Spleen (tissue), 7 donors: ENCODE measurements around the gene IL12RB2.

Experiments
- POLR2AphosphoS5 ChIP-seq, 3 donors: sonication (generic); formaldehyde crosslinking; IDR thresholded peaks; one replicate each; pipeline ENCODE4 v1.5.1; 2017; ENCODE audit warnings: antibody characterized with exemption in 3 of 3
- TF ChIP-seq, protein P1 (sequence below), 11 experiments: fragments of 200-600 bp in 7 of 11; fragments of 450-650 bp in 4 of 11; sonication (generic) in 4 of 11; IDR thresholded peaks in 8 of 11; conservative IDR thresholded peaks in 3 of 11; 1 replicate in 7 of 11; 2 replicates in 4 of 11; pipeline versions ENCODE4 v1.4.0 to v1.8.0; 2016 to 2021; ENCODE audit warnings: antibody characterized with exemption in 11 of 11, inconsistent platforms in 4 of 11, mild to moderate bottlenecking in 1 of 11
- donor health status: DM: no; HTN: no; CAD: no; lungs with moderate emphysema.
- donor health status: DM: no; HTN: no; CAD: no.
- donor health status: DM: no; HTN: no; CAD: no.

DNA sequence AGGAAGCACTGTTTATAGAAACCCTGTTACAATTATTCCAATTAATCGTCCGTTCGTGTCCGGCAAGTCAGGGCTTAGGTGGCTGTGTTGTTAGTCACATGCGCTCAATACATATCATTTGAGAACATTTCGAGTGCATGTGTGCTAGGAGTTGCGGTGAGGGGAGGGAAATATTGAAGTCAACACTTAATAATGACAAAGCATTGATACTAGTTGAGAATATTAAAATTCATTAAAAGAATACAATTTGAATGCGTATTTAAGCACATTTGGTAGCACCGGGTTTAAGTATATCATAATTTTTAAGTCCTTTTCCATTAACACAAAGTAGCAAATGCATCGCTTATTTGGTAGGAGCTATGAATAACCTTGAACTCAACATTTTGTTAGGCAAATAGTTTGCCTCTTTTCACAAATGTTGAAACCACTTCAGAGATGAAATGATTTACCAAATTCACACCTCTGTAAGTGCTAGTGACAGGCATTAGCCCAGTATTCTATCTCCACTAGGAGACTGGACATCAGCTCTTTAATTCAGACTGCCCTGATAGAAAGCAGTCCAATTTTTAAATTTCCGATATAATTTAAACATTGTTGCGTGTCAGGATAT lies 123.6 kb downstream of the IL12RB2 start:
- TF ChIP-seq, protein P1, sequence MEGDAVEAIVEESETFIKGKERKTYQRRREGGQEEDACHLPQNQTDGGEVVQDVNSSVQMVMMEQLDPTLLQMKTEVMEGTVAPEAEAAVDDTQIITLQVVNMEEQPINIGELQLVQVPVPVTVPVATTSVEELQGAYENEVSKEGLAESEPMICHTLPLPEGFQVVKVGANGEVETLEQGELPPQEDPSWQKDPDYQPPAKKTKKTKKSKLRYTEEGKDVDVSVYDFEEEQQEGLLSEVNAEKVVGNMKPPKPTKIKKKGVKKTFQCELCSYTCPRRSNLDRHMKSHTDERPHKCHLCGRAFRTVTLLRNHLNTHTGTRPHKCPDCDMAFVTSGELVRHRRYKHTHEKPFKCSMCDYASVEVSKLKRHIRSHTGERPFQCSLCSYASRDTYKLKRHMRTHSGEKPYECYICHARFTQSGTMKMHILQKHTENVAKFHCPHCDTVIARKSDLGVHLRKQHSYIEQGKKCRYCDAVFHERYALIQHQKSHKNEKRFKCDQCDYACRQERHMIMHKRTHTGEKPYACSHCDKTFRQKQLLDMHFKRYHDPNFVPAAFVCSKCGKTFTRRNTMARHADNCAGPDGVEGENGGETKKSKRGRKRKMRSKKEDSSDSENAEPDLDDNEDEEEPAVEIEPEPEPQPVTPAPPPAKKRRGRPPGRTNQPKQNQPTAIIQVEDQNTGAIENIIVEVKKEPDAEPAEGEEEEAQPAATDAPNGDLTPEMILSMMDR (IDR thresholded peaks at IDR 0.05 in 8 of 11, conservative IDR thresholded peaks at IDR 0.05 in 3 of 11): no peak
- TF ChIP-seq POLR2AphosphoS5 (IDR thresholded peaks at IDR 0.05): no peak
